DMS53 (cell line): ENCODE measurements around the gene STK33.
"Not testable (repeated sequence)": the region's sequence is repeated elsewhere in the genome, so short reads cannot be mapped to it uniquely, and the experiment has no call there.

ENCODE experiments used
- DNase-seq: peaks from one replicate; lab custom pipeline; 2025; lab: John Stamatoyannopoulos, UW

Gene STK33

GRCh38 chr11:8543278-8543677 is 50.8 kb downstream of the STK33 start:
- no peak for DNase-seq

DNA sequence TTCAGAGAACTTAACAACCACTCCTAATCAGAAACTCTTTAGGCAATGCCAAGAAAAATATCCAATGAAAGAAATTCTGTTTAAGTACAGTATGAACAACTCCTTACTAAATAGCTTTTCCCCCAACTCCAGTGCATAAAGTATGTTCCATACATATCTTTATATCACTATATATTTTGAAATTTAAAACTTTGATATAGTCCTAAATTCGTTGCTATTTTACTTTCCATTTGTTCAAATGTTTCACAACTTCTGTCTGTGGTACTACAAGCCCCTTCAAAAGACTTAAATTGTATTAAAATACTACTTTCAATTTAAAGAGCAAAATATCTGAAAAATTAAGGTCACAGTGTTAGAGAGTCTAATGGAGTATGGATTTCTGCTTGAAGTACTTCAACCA is 52.6 kb downstream of the STK33 start:
- DNase-seq = no peak

DNA sequence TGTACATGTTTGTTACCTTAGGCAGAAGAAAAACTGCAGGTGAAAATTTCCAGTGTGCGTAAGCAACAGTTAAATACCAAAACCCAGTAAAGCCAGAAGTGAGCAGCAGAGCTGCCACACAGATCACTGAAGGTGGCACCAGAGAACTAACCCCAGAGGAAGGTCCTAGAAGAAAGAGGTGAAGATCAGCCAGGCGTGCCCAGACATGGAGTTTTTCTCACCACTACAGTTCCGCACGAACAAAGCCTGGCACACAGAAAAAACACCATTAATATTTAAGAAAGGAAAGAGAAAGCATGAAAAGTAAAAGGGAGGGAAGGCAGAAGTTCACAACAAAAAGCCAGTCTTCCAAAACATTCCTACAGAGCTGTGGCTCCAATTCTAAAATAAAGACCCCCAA is 60.7 kb downstream of the STK33 start:
- DNase-seq = peak; percentile 63

- DNase-seq = no peak
Measured at GRCh38 chr11:8532475-8532874, 61.6 kb downstream of the STK33 start.

- DNase-seq = peak; percentile 4
Measured at GRCh38 chr11:8531982-8532381, 62.0 kb downstream of the STK33 start.

DNA sequence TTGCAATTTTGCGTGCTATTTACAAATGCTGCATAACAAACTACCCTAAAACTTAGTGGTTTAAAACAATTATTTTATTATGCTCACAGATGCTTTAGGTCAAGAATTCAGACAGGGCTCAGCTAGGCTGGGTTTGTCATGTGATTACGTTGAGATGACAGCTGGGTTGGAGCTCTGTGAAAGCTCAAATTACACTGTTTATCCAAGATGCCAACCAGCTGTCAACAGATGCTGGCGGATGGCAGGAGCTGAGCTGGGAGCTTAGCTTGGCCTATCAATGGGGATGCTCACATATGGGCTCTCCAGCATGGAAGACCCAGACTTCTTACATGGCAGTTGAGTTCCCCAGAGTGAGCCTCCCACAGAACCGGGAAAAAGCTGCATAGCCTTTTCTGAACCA is 62.7 kb downstream of the STK33 start:
- peak; percentile 94 for DNase-seq

DNA sequence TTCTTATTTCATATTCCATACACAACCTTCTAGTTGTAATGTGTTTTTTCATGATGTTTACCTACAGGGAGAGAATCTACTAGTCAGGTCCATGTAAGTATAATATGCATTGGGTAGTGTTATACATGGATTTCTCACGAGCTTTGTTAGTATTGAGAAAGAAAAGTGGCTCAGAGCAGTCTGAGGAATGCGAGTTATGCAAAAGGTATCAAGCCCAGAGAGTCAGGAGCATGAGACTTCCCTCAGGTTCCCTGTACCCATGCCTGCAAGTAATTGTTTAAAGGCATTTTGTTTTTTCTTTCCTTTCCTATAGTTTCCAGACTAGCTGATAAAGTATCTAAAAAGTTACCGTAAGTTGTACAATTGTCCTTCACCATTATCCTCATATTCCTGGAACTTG is 66.1 kb downstream of the STK33 start:
- no peak for DNase-seq

GRCh38 chr11:8523396-8523795 is 70.6 kb downstream of the STK33 start:
- DNase-seq = no peak

GRCh38 chr11:8512547-8512946 is 81.5 kb downstream of the STK33 start:
- DNase-seq = no peak

DNA sequence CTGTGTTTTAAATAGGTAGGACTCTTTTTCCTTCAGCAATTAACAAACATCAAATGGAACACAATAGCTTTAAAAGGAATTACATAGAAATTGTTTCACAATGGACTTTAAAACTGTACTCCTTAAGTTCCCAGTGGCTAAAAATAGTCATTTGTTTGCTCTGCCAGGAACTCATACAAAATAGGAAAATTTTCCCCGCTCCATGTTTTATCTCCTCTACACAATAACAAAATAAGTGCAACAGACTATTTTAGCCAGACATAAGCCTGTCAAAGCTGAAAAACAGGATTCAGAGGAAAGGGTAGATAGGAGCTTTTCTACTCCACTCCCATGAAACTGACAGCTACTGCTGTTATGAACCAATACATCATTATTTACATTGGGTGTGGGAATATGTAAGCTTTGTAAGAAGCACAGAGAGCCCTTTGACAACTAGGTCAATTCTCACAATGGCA is 90.1 kb downstream of the STK33 start:
- DNase-seq = peak; percentile 55

- no peak for DNase-seq
Measured at GRCh38 chr11:8501836-8502235, 92.2 kb downstream of the STK33 start.

DNA sequence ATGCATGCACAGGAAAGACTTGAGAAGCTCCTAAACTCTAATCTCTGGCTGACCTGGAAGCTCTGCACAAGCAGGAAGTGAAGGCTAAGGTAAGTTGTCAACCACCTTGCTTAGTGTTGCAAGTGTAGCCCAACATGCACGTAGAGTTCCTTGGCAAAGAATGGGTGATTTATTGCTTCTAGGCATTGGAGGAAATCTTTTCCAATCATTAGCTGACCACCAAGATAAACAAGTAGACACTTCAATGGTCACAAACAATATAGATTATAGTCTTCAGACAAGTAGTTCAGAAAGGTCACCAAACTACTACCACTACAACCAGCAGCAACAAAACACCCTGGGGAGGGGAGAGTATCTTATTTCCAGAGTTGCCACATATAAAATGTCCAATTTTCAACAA is 105.6 kb downstream of the STK33 start:
- DNase-seq = no peak

GRCh38 chr11:8487261-8487660 is 106.8 kb downstream of the STK33 start:
- DNase-seq = no peak

DNA sequence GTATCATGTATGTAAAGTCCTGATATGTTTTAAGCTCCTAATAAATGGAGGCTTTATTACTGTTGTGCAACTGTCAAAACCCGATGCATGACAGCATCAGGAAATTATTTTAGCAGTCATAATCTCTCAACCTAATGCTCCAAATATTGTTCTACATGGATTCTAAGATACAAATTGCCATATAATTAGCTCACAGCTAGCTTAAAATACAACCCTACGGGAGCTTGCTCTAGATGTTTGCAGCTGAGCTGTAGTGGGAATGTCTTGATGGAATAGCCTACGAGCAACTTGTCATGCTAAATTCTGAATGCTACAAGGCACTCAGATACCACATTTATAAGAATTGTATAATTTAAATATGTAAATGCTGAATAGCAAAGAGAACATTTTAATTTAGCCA is 109.8 kb downstream of the STK33 start:
- no peak for DNase-seq

DNA sequence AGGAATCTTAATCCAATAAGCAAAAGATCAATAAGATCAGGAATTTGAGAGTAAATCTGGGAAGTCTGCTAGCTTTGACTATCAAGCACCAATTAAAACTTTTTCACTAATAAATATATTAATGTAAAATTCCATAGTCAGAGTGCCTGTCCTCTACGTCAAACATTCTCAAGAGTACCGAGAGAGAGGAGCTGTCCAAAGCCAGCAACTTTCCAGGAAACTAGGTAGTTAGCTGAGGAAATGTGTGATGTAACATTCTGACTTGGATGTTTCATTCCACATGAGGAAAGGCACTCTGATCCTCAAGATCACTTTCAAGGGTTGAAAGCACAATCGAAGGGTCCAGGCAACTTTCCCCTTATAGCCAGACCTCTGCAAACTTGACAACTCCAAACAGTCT is 113.2 kb downstream of the STK33 start:
- DNase-seq = no peak

DNA sequence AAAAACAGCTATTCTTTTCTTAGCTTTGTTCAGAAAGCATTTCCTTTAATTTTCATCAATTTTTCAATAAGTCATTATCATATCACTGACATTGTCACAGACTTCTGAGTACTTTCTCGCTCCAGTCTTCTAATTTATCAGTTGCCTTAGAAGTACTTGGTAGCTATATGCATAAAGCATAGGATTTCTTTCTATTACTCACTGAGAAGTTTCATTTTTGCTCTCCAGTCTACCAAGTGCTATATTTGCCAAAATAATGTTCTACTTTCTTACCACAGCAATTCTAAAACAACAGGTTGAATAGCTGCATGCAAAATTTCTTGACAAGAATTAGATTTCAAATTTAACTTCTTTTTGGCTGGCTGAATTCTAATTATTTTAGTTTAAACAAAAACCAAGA is 116.3 kb downstream of the STK33 start:
- no peak for DNase-seq

- DNase-seq = no peak
Measured at GRCh38 chr11:8477151-8477550, 116.9 kb downstream of the STK33 start.

- DNase-seq = not testable (repeated sequence)
Measured at GRCh38 chr11:8467806-8468205, 126.2 kb downstream of the STK33 start.

GRCh38 chr11:8467356-8467755 is 126.7 kb downstream of the STK33 start:
- DNase-seq = not testable (repeated sequence)

DNA sequence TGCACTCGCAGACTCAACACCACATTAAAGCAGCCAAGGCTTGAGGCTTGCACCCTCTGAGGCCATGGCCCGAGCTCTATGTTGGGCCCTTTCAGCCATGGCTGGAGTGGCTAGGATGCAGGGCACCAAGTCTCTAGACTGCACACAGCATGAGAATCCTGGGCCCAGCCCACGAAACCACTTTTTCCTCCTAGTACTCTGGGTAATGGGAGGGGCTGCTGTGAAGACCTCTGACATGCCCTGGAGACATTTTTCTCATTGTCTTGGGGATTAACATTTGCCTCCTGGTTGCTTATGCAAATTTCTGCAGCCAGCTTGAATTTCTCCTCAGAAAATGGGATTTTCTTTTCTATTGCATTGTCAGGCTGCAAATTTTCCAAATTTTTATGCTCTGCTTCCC is 127.1 kb downstream of the STK33 start:
- not testable (repeated sequence) for DNase-seq

GRCh38 chr11:8459711-8460399 is 134.2 kb downstream of the STK33 start:
- no peak for DNase-seq

- DNase-seq = no peak
Measured at GRCh38 chr11:8442301-8442700, 151.7 kb downstream of the STK33 start.

- DNase-seq = no peak
Measured at GRCh38 chr11:8440649-8441048, 153.4 kb downstream of the STK33 start.

DNA sequence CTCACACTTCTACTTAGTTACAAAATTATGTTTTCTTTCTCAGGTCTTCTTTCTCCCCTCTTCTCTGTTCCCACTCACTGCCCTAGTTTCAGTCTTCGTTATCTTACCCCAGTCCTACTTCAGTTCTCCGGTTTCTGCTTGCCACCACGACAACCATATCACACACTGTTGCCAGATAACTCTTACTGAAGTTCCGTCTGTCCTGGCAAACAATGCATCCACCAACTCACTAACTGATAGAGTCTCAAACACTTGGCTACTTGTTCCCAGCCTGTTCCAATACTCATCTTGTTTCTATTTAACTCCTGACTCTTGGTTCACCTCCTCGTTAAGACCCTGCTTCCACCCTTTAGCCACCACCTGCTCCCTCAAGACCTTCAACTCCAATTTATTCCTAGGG is 164.5 kb downstream of the STK33 start:
- no peak for DNase-seq
